ENCODE data around the gene MAP1A. TPM values are rescaled to one million over a fixed set of nuclear protein-coding genes. Genes with fewer than 3 reads are reported as not detected.

The MAP1A gene
- polyA plus RNA-seq, 1 donor from 2014 or later: 3.4 TPM

- Histone ChIP-seq H3K27me3 (ENCODE audit: insufficient read depth, low read depth, low read length) (no peaks in the 10 kb centered on the region), H3K36me3 (ENCODE audit: insufficient read depth, low read length) (no peaks in the 10 kb centered on the region), H3K4me2 (ENCODE audit: low read length) (no peak overlapping the region), H4K20me1 (ENCODE audit: insufficient read depth) (no peaks in the 10 kb centered on the region), H3K9ac (ENCODE audit: low read length) (no peak overlapping the region), H3K27ac (ENCODE audit: low read length) (no peak overlapping the region), H2AFZ (ENCODE audit: low read depth, low read length) (no peak overlapping the region), H3F3A (ENCODE audit: insufficient read depth, low read length, poor library complexity, severe bottlenecking) (no peaks in the 10 kb centered on the region), H3K79me2 (replicated peaks; ENCODE audit: insufficient read depth, low read length) (no peaks in the 10 kb centered on the region), H3K4me3 (ENCODE audit: low read length) (no peak overlapping the region), H3K9me2 (ENCODE audit: insufficient read depth, low read length) (no peaks in the 10 kb centered on the region), H3K9me3 (ENCODE audit: low read length) (peaks cover 5% of the 10 kb centered on the region)
- TF ChIP-seq MXI1 (conservative IDR thresholded peaks at IDR 0.05; ENCODE audit: poor library complexity, severe bottlenecking) (no peak), POLR2AphosphoS5 (IDR thresholded peaks at IDR 0.05) (no peak), REST (IDR thresholded peaks at IDR 0.05; ENCODE audit: borderline replicate concordance) (no peak), TAF1 (IDR thresholded peaks at IDR 0.05; ENCODE audit: low read depth) (no peak)
Observed at GRCh38 chr15:43545426-43545825, 28.0 kb downstream of the MAP1A start.

GRCh38 chr15:43547539-43547938, 30.1 kb downstream of the MAP1A start:
- Histone ChIP-seq H2AFZ (ENCODE audit: low read depth, low read length) (no peak overlapping the region), H3F3A (ENCODE audit: insufficient read depth, low read length, poor library complexity, severe bottlenecking) (no peaks in the 10 kb centered on the region), H3K27ac (ENCODE audit: low read length) (no peak overlapping the region), H3K9ac (ENCODE audit: low read length) (no peak overlapping the region), H4K20me1 (ENCODE audit: insufficient read depth) (no peaks in the 10 kb centered on the region), H3K4me2 (ENCODE audit: low read length) (no peak overlapping the region), H3K27me3 (ENCODE audit: insufficient read depth, low read depth, low read length) (no peaks in the 10 kb centered on the region), H3K9me3 (ENCODE audit: low read length) (peaks cover 5% of the 10 kb centered on the region), H3K4me3 (ENCODE audit: low read length) (no peak overlapping the region), H3K9me2 (ENCODE audit: insufficient read depth, low read length) (no peaks in the 10 kb centered on the region), H3K36me3 (ENCODE audit: insufficient read depth, low read length) (no peaks in the 10 kb centered on the region), H3K79me2 (replicated peaks; ENCODE audit: insufficient read depth, low read length) (no peaks in the 10 kb centered on the region)
- TF ChIP-seq MXI1 (conservative IDR thresholded peaks at IDR 0.05; ENCODE audit: poor library complexity, severe bottlenecking) (no peak), CTCF (IDR thresholded peaks at IDR 0.05; ENCODE audit: poor library complexity, severe bottlenecking) (no peak), SMC3 (conservative IDR thresholded peaks at IDR 0.05; ENCODE audit: poor library complexity) (no peak), REST (IDR thresholded peaks at IDR 0.05; ENCODE audit: borderline replicate concordance) (no peak), TAF1 (IDR thresholded peaks at IDR 0.05; ENCODE audit: low read depth) (no peak)

Measured in neural cell (in vitro differentiated cells).